GM23248 (cell line): ENCODE measurements around the gene FGF22. TPM values are rescaled to one million over a fixed set of nuclear protein-coding genes. Genes with fewer than 3 reads are reported as not detected.
"Not testable (repeated sequence)": the region's sequence is repeated elsewhere in the genome, so short reads cannot be mapped to it uniquely, and the experiment has no call there.

Experiments
- DNase-seq: peaks from one replicate; pipeline ENCODE4 v3.0.0-alpha.2; 2015
- H2AFZ ChIP-seq: fragments of 200-600 bp; sonication (generic); 2 replicates; pipeline ENCODE4 v1.6.1; 2016; ENCODE audit warnings: antibody characterized with exemption
- H3F3A ChIP-seq: fragments of 200-600 bp; sonication (generic); 2 replicates; pipeline ENCODE4 v1.6.1; 2016; ENCODE audit warnings: mild to moderate bottlenecking, antibody characterized with exemption, mixed run types; ENCODE audit not compliant: insufficient read depth
- H3K27ac ChIP-seq: fragments of 200-600 bp; sonication (generic); 2 replicates; pipeline ENCODE4 v1.5.1; 2016; ENCODE audit warnings: mild to moderate bottlenecking
- H3K27me3 ChIP-seq: fragments of 200-600 bp; sonication (generic); replicated peaks from 2 replicates; pipeline ENCODE4 v1.6.1; 2016; ENCODE audit warnings: mild to moderate bottlenecking; ENCODE audit not compliant: insufficient read depth
- H3K36me3 ChIP-seq: fragments of 200-600 bp; sonication (generic); 2 replicates; pipeline ENCODE4 v1.6.1; 2016; ENCODE audit warnings: low read depth, mild to moderate bottlenecking
- H3K4me1 ChIP-seq: fragments of 200-600 bp; sonication (generic); 2 replicates; pipeline ENCODE4 v1.6.1; 2016; ENCODE audit warnings: mild to moderate bottlenecking; ENCODE audit not compliant: insufficient read depth
- H3K4me2 ChIP-seq: fragments of 200-600 bp; sonication (generic); one replicate; pipeline ENCODE4 v1.6.1; 2016; ENCODE audit warnings: mild to moderate bottlenecking; ENCODE audit not compliant: unreplicated experiment
- H3K4me3 ChIP-seq: fragments of 200-600 bp; sonication (generic); 2 replicates; pipeline ENCODE4 v1.5.1; 2016; ENCODE audit warnings: mild to moderate bottlenecking
- H3K79me2 ChIP-seq: fragments of 200-600 bp; sonication (generic); 2 replicates; pipeline ENCODE4 v1.6.1; 2016; ENCODE audit warnings: mild to moderate bottlenecking; ENCODE audit not compliant: insufficient read depth
- H3K9ac ChIP-seq: fragments of 200-600 bp; sonication (generic); 2 replicates; pipeline ENCODE4 v1.6.1; 2016; ENCODE audit warnings: mild to moderate bottlenecking
- H3K9me2 ChIP-seq: fragments of 200-600 bp; sonication (generic); 2 replicates; pipeline ENCODE4 v1.6.1; 2016; ENCODE audit warnings: mixed run types, mild to moderate bottlenecking, moderate library complexity; ENCODE audit not compliant: insufficient read depth
- H3K9me3 ChIP-seq: fragments of 200-600 bp; sonication (generic); one replicate; pipeline ENCODE4 v1.6.1; 2017; ENCODE audit warnings: low read depth
- H4K20me1 ChIP-seq: fragments of 200-600 bp; sonication (generic); 2 replicates; pipeline ENCODE4 v1.6.0; 2016; ENCODE audit not compliant: insufficient read depth
- EZH2 ChIP-seq: fragments of 200-600 bp; sonication (generic); IDR thresholded peaks from 2 replicates; pipeline ENCODE4 v1.6.1; 2018; ENCODE audit warnings: antibody characterized with exemption, mild to moderate bottlenecking; ENCODE audit not compliant: insufficient read depth, poor library complexity, severe bottlenecking
- EZH2phosphoT487 ChIP-seq: fragments of 200-600 bp; sonication (generic); IDR thresholded peaks from 2 replicates; pipeline ENCODE4 v1.6.1; 2018; ENCODE audit warnings: antibody characterized with exemption, moderate library complexity, mild to moderate bottlenecking, low read depth; ENCODE audit not compliant: insufficient read depth
- WGBS, 2 experiments: methylation state at CpG; one replicate each; pipeline ENCODE4 v1.1.6; 2015 to 2017; ENCODE audit warnings: low lambda C conversion rate in 2 of 2, low coverage in 1 of 2; ENCODE audit errors: missing lambda C conversion rate in 2 of 2; 5-methylcytosine and 5-hydroxymethylcytosine counted together
- in situ Hi-C: fragments of 300-500 bp; cut with MboI; formaldehyde crosslinking; loops from 2 replicates; pipeline ENCODE4 v1.15.0; 2020
- polyA plus RNA-seq: library from polyadenylated mRNA; unstranded; fragments of >200 nt; fragmentation: Nextera tagmentation; extraction: Ambion mirVana; gene quantifications from 2 replicates; pipeline ENCODE4 v1.2.1, GENCODE V29; 2016
- total RNA-seq: library from RNA; depleted of rRNA; stranded (reverse); fragments of >200 nt; shearing (Covaris generic); gene quantifications from 2 replicates; pipeline ENCODE4 v1.2.3, GENCODE V29; 2014

Gene FGF22
- total and polyA plus RNA-seq, 2 experiments from 2014 or later, result 1.2 TPM; not detected in 1

GRCh38 chr19:662207-662961, 22.7 kb downstream of the FGF22 start:
- Histone ChIP-seq H3F3A (peaks cover 10% of the 10 kb centered on the region; the same call in 1 of the 2 replicates), H3K9ac (peak overlapping the region; percentile 96), H3K9me2 (no peaks in the 10 kb centered on the region), H3K27me3 (no peaks in the 10 kb centered on the region), H3K27ac (peak overlapping the region; percentile 91), H3K4me1 (peaks cover 25% of the 10 kb centered on the region), H3K9me3 (no peaks in the 10 kb centered on the region), H3K79me2 (peaks cover 54% of the 10 kb centered on the region), H4K20me1 (no peaks in the 10 kb centered on the region), H3K4me3 (peak overlapping the region; percentile 90), H3K4me2 (peak overlapping the region; percentile 99), H3K36me3 (no peaks in the 10 kb centered on the region), H2AFZ (peak overlapping the region; percentile 43; the same call in 1 of the 2 replicates)
- no peak for TF ChIP-seq EZH2
- no peak for TF ChIP-seq EZH2phosphoT487
- DNase-seq, result peak; percentile 76
- in situ Hi-C loops, result no loop called here
- WGBS, 2 experiments, result 1% methylated on average over 31 to 54 of the region's 81 CpGs

- TF ChIP-seq EZH2phosphoT487 (no peak), EZH2 (no peak)
- peak; percentile 97 for DNase-seq
- peaks cover 46% of the 10 kb centered on the region for H3K79me2 ChIP-seq
Measured at GRCh38 chr19:662962-663681, 23.4 kb downstream of the FGF22 start, which contains the start of gene RNF126. RNF126 (minus strand) TSS chr19:663214; CDS start chr19:663121, 93 bp downstream.

GRCh38 chr19:663682-664117, 24.0 kb downstream of the FGF22 start:
- in situ Hi-C loops, result no loop called here
- no peak for TF ChIP-seq EZH2phosphoT487
- Histone ChIP-seq H3K9me3 (no peaks in the 10 kb centered on the region), H3K27ac (peak overlapping the region; percentile 67), H3K27me3 (no peaks in the 10 kb centered on the region), H2AFZ (peak overlapping the region; percentile 82), H3K4me3 (peak overlapping the region; percentile 66), H3K36me3 (no peaks in the 10 kb centered on the region), H3K4me1 (peaks cover 20% of the 10 kb centered on the region), H3K9ac (peak overlapping the region; percentile 76), H4K20me1 (no peaks in the 10 kb centered on the region), H3K79me2 (peaks cover 40% of the 10 kb centered on the region), H3K9me2 (no peaks in the 10 kb centered on the region), H3F3A (peaks cover 10% of the 10 kb centered on the region; the same call in 1 of the 2 replicates), H3K4me2 (peak overlapping the region; percentile 63)
- no peak for DNase-seq
- WGBS, 2 experiments, result 29 to 42% methylated on average over 12 to 18 of the region's 18 CpGs

More at GRCh38 chr19:662962-663681, 23.4 kb downstream of the FGF22 start, which contains the start of gene RNF126:
- no peaks in the 10 kb centered on the region for H3K36me3 ChIP-seq
- peaks cover 25% of the 10 kb centered on the region for H3K4me1 ChIP-seq
- H3F3A ChIP-seq, result peaks cover 10% of the 10 kb centered on the region; the same call in 1 of the 2 replicates
- peak within 1 kb of the TSS; percentile 82 for H2AFZ ChIP-seq
- peak within 1 kb of the TSS; percentile 91 for H3K27ac ChIP-seq
- H3K9me2 ChIP-seq, result no peaks in the 10 kb centered on the region
- H3K4me2 ChIP-seq, result peak within 1 kb of the TSS; percentile 99
- H4K20me1 ChIP-seq, result no peaks in the 10 kb centered on the region
- H3K4me3 ChIP-seq, result peak within 1 kb of the TSS; percentile 90
- H3K9me3 ChIP-seq, result no peaks in the 10 kb centered on the region
- whole genome bisulfite sequencing, 2 experiments, result 1% methylated on average over 56 to 78 of the region's 97 CpGs
- peak within 1 kb of the TSS; percentile 96 for H3K9ac ChIP-seq
- H3K27me3 ChIP-seq, result no peaks in the 10 kb centered on the region
- in situ Hi-C loops, result no loop called here

DNA sequence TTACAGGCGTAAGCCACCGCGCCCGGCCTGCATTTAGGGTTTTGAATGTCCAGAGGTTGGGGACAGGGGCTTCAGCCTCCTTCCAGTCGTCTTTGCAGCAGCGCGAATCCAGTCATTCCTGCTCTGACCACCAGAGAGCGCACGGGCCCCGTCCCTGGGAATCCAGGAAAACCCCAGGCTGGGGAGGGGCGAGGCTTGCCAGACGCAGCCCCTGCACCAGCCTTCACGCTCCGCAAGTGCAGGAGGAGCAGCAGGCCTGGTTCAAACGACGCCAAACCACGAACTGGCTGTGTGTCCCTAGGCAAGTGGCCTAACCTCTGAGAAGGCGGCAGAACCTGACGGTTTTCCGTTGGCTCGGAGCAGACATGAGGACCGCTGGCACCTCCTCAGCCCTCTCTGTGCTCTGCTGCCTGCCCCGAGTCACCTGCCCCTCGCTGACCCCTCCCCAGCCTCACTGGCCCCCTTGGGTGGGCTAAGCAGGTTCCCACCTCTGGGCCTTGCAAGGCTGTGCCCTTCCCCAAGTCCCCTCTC, 25.3 kb downstream of the FGF22 start:
- no peak for TF ChIP-seq EZH2
- no peak for TF ChIP-seq EZH2phosphoT487
- Histone ChIP-seq H3K9me2 (no peaks in the 10 kb centered on the region), H3K4me2 (peak overlapping the region; percentile 43), H3K9me3 (no peaks in the 10 kb centered on the region), H2AFZ (peak overlapping the region; percentile 66), H3K27ac (no peak overlapping the region), H3K4me3 (peak overlapping the region; percentile 55), H3K9ac (no peak overlapping the region), H3K27me3 (no peaks in the 10 kb centered on the region), H3K36me3 (no peaks in the 10 kb centered on the region), H3K4me1 (peaks cover 13% of the 10 kb centered on the region), H3K79me2 (peaks cover 29% of the 10 kb centered on the region), H4K20me1 (no peaks in the 10 kb centered on the region), H3F3A (peaks cover 6% of the 10 kb centered on the region; the same call in 1 of the 2 replicates)
- in situ Hi-C loops, result no loop called here
- 1 to 3% methylated on average over 24 of the region's 24 CpGs for WGBS, 2 experiments
- DNase-seq, result peak; percentile 79

GRCh38 chr19:666985-667573, 27.4 kb downstream of the FGF22 start:
- in situ Hi-C loops, H3K4me2 ChIP-seq, H3K27ac ChIP-seq, H3K9ac ChIP-seq, DNase-seq, H2AFZ ChIP-seq, H3K79me2 ChIP-seq, H3K4me3 ChIP-seq, H3K4me1 ChIP-seq, H3K9me2 ChIP-seq, H3K9me3 ChIP-seq, H3K27me3 ChIP-seq, H4K20me1 ChIP-seq, H3F3A ChIP-seq, H3K36me3 ChIP-seq: not testable (repeated sequence)
- 78 to 79% methylated on average over 20 to 29 of the region's 38 CpGs for WGBS, 2 experiments

- H3K4me2 ChIP-seq, H3K9me3 ChIP-seq, H3K9me2 ChIP-seq, H3F3A ChIP-seq, in situ Hi-C loops, H3K9ac ChIP-seq, H3K4me3 ChIP-seq, H4K20me1 ChIP-seq, DNase-seq, H3K79me2 ChIP-seq, H2AFZ ChIP-seq, H3K36me3 ChIP-seq, H3K27me3 ChIP-seq, H3K4me1 ChIP-seq, H3K27ac ChIP-seq: not testable (repeated sequence)
- 74% methylated on average over 12 of the region's 12 CpGs for WGBS, 2 experiments
Measured at GRCh38 chr19:668675-669434, 29.2 kb downstream of the FGF22 start.
